ENCODE data around the gene ACBD7. TPM values are rescaled to one million over a fixed set of nuclear protein-coding genes. Genes with fewer than 3 reads are reported as not detected.

The ACBD7 gene
- total and polyA plus RNA-seq, 7 donors = 0.57 TPM; not detected in 6

DNA sequence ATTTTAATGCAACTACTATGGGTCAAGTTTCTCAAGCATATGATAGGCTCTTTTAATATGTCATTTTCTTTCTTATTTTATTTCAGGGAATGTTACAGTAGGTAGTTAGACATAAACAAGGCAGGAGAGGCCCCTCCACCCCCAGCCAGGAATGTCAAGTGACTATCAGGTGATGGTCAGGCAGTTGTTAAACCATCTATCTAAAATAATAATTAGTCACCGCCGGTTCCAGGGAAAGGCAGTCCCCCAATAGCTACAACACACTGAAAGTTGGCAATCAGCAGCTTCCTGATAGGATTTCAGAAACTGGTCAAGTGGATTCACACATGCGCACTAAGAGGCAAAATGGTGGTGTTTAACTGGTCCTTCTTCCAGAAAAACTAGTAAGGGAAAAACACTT is 35.5 kb downstream of the ACBD7 start:
- intact Hi-C loops (cut with DNase I) = no loop called here
- H3K27ac ChIP-seq = no peak overlapping the region

GRCh38 chr10:15052121-15052520 is 36.5 kb downstream of the ACBD7 start:
- no peak for DNase-seq

More for the DNA sequence above, 35.5 kb downstream of the ACBD7 start:
- H3K9me3 ChIP-seq = no peaks in the 10 kb centered on the region
- no peaks in the 10 kb centered on the region for H3K4me1 ChIP-seq
- no peak for DNase-seq
- H3K36me3 ChIP-seq = no peaks in the 10 kb centered on the region
- H3K27me3 ChIP-seq = no peaks in the 10 kb centered on the region
- H3K4me3 ChIP-seq = no peak overlapping the region
- TF ChIP-seq EP300 (IDR thresholded peaks at IDR 0.05) (no peak), CTCF (IDR thresholded peaks at IDR 0.05) (no peak), POLR2AphosphoS5 (IDR thresholded peaks at IDR 0.05) (no peak), POLR2A (IDR thresholded peaks at IDR 0.05) (no peak)
- WGBS, 2 donors = 97% methylated on average over 3 of the region's 3 CpGs

DNA sequence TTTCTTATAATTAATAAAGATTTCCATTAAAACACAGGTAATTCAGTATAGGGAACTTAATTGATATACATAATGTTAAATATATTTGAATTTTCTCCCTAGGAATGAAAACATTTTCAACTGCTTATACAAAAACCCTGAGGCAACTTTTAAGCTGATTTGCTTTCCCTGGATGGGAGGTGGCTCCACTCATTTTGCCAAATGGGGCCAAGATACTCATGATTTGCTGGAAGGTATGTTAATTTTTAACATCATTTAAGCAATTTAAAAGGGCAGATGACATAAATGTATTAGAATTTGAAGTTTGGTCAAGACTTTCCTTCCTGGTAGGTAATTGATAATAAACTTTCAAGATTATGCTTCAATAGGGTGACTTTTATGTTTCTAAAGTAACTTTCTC is 39.0 kb downstream of the ACBD7 start:
- no peaks in the 10 kb centered on the region for H3K27me3 ChIP-seq
- H3K4me3 ChIP-seq = no peak overlapping the region
- no peaks in the 10 kb centered on the region for H3K9me3 ChIP-seq
- TF ChIP-seq CTCF (IDR thresholded peaks at IDR 0.05) (no peak), POLR2A (IDR thresholded peaks at IDR 0.05) (no peak), EP300 (IDR thresholded peaks at IDR 0.05) (no peak), POLR2AphosphoS5 (IDR thresholded peaks at IDR 0.05) (no peak)
- intact Hi-C loops (cut with DNase I) = no loop called here
- no peaks in the 10 kb centered on the region for H3K4me1 ChIP-seq
- no peaks in the 10 kb centered on the region for H3K36me3 ChIP-seq
- DNase-seq = no peak
- H3K27ac ChIP-seq = no peak overlapping the region

More at GRCh38 chr10:15052121-15052520, 36.5 kb downstream of the ACBD7 start:
- Histone ChIP-seq H3K4me1 (no peaks in the 10 kb centered on the region), H3K36me3 (no peaks in the 10 kb centered on the region), H3K27me3 (no peaks in the 10 kb centered on the region), H3K27ac (no peak overlapping the region), H3K4me3 (no peak overlapping the region), H3K9me3 (no peaks in the 10 kb centered on the region)
- 86 to 90% methylated on average over 7 of the region's 7 CpGs for WGBS, 2 donors
- TF ChIP-seq EP300 (IDR thresholded peaks at IDR 0.05) = no peak
- TF ChIP-seq CTCF (IDR thresholded peaks at IDR 0.05) = no peak
- TF ChIP-seq POLR2A (IDR thresholded peaks at IDR 0.05) = no peak
- TF ChIP-seq POLR2AphosphoS5 (IDR thresholded peaks at IDR 0.05) = no peak
- intact Hi-C loops (cut with DNase I) = no loop called here

GRCh38 chr10:15046626-15047025 is 42.0 kb downstream of the ACBD7 start:
- WGBS, 2 donors = 63 to 71% methylated on average over 5 of the region's 5 CpGs
- intact Hi-C loops (cut with DNase I) = no loop called here

More at GRCh38 chr10:15046626-15047025, 42.0 kb downstream of the ACBD7 start:
- Histone ChIP-seq H3K27me3 (no peaks in the 10 kb centered on the region), H3K27ac (no peak overlapping the region), H3K36me3 (no peaks in the 10 kb centered on the region), H3K9me3 (no peaks in the 10 kb centered on the region), H3K4me3 (no peak overlapping the region), H3K4me1 (no peaks in the 10 kb centered on the region)
- TF ChIP-seq POLR2A (IDR thresholded peaks at IDR 0.05) (no peak), CTCF (IDR thresholded peaks at IDR 0.05) (no peak), EP300 (IDR thresholded peaks at IDR 0.05) (no peak), POLR2AphosphoS5 (IDR thresholded peaks at IDR 0.05) (no peak)
- no peak for DNase-seq

All from sigmoid colon (tissue), 7 donors.